Stomach (tissue), 4 donors: ENCODE results near the gene CDK7.
"Not testable (repeated sequence)": the region's sequence is repeated elsewhere in the genome, so short reads cannot be mapped to it uniquely, and the experiment has no call there.

Experiments
- CTCF ChIP-seq, 7 experiments: fragments of 450-650 bp in 4 of 7; fragments of 200-600 bp in 3 of 7; sonication (generic) in 3 of 7; IDR thresholded peaks; one replicate each; pipeline ENCODE4 v1.5.1; 2016 to 2019; ENCODE audit warnings: antibody characterized with exemption in 7 of 7, control low read depth in 2 of 7, mild to moderate bottlenecking in 1 of 7
- POLR2A ChIP-seq, 4 donors: fragments of 450-650 bp; IDR thresholded peaks; one replicate each; pipeline ENCODE4 v1.6.1; 2016; ENCODE audit warnings: antibody characterized with exemption in 4 of 4, control low read depth in 2 of 4, mild to moderate bottlenecking in 1 of 4, moderate library complexity in 1 of 4
- POLR2AphosphoS5 ChIP-seq, 3 donors: sonication (generic); formaldehyde crosslinking; IDR thresholded peaks; one replicate each; pipeline ENCODE4 v1.6.1; 2016; ENCODE audit warnings: antibody characterized with exemption in 3 of 3

DNA sequence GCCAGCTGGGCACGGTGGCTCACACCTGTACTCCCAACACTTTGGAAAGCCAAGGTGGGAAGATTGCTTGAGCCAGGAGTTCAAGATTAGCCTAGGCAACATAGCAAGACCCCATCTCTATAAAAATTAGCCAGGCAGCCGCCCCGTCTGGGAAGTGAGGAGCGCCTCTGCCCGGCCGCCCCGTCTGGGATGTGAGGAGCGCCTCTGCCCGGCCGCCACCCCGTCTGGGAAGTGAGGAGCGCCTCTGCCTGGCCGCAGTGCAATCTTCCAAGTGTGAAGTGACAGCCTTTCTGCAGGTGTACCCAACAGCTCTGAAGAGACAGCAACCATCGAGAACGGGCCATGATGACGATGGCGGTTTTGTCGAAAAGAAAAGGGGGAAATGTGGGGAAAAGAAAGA, 14.3 kb upstream of the CDK7 start:
- not testable (repeated sequence) for TF ChIP-seq POLR2A, CTCF, POLR2AphosphoS5 (IDR thresholded peaks at IDR 0.05)
